NCI-H2107 treated with DMSO at 0.1 percent for 48 hours (cell line): Measurements from ENCODE around the gene ACSM2A.
A peak's percentile ranks its signal among the peaks of the same experiment; 100 is the strongest.
"Not testable (repeated sequence)": the region's sequence is repeated elsewhere in the genome, so short reads cannot be mapped to it uniquely, and the experiment has no call there.

Source experiments
- DNase-seq: peaks from one replicate; lab custom pipeline; 2025; ENCODE audit not compliant: unreplicated experiment; lab: John Stamatoyannopoulos, UW

The ACSM2A gene

GRCh38 chr16:20451364-20451763, at the start of gene ACSM2A:
TSS of gene ACSM2A (plus strand) at chr16:20451521. CDS start at chr16:20460115, 8,594 bp downstream.
- DNase-seq: not testable (repeated sequence)

GRCh38 chr16:20402651-20403050, 48.7 kb upstream of the ACSM2A start:
- no peak for DNase-seq

- DNase-seq: no peak
Observed at GRCh38 chr16:20404637-20405036, 46.7 kb upstream of the ACSM2A start, which contains the start of gene PDILT. TSS of gene PDILT (minus strand) at chr16:20404737. CDS start at chr16:20399300, 5,437 bp downstream.

- peak; percentile 70 for DNase-seq
Observed at GRCh38 chr16:20409398-20410120, 41.8 kb upstream of the ACSM2A start, which contains the start of gene ACSM5. TSS of gene ACSM5 (plus strand) at chr16:20409534. CDS start at chr16:20411485, 1,951 bp downstream.

- no peak for DNase-seq
Observed at GRCh38 chr16:20410121-20410723, 41.1 kb upstream of the ACSM2A start.

- DNase-seq: no peak
Observed at GRCh38 chr16:20411055-20411454, 40.3 kb upstream of the ACSM2A start.

- DNase-seq: no peak
Observed at GRCh38 chr16:20415541-20415940, 35.8 kb upstream of the ACSM2A start.

GRCh38 chr16:20419093-20419492, 32.2 kb upstream of the ACSM2A start:
- not testable (repeated sequence) for DNase-seq

- not testable (repeated sequence) for DNase-seq
Observed at GRCh38 chr16:20421748-20422147, 29.6 kb upstream of the ACSM2A start.

- not testable (repeated sequence) for DNase-seq
Observed at GRCh38 chr16:20423772-20424128, 27.6 kb upstream of the ACSM2A start.

GRCh38 chr16:20424129-20424866, 27.0 kb upstream of the ACSM2A start:
- no peak for DNase-seq

- DNase-seq: not testable (repeated sequence)
Observed at GRCh38 chr16:20427401-20427797, 23.9 kb upstream of the ACSM2A start.

- not testable (repeated sequence) for DNase-seq
Observed at GRCh38 chr16:20429499-20429898, 21.8 kb upstream of the ACSM2A start.

- not testable (repeated sequence) for DNase-seq
Observed at GRCh38 chr16:20430480-20430879, 20.8 kb upstream of the ACSM2A start.

- DNase-seq: no peak
Observed at GRCh38 chr16:20430948-20431347, 20.4 kb upstream of the ACSM2A start.

GRCh38 chr16:20438950-20439349, 12.4 kb upstream of the ACSM2A start:
- DNase-seq: not testable (repeated sequence)

GRCh38 chr16:20439820-20440231, 11.5 kb upstream of the ACSM2A start:
- DNase-seq: not testable (repeated sequence)

- not testable (repeated sequence) for DNase-seq
Observed at GRCh38 chr16:20440731-20441130, 10.6 kb upstream of the ACSM2A start.

GRCh38 chr16:20441191-20441590, 10.1 kb upstream of the ACSM2A start:
- DNase-seq: no peak

GRCh38 chr16:20441859-20442258, 9.5 kb upstream of the ACSM2A start:
- not testable (repeated sequence) for DNase-seq

GRCh38 chr16:20446652-20447393, 4.5 kb upstream of the ACSM2A start:
- DNase-seq: not testable (repeated sequence)
